GM04504 (cell line): ENCODE results near the gene NOSTRIN.
"Not testable (repeated sequence)": the region's sequence is repeated elsewhere in the genome, so short reads cannot be mapped to it uniquely, and the experiment has no call there.

Experiments
- DNase-seq: peaks from one replicate; pipeline ENCODE4 v3.0.0-alpha.2; 2012; ENCODE audit warnings: low read depth

Gene NOSTRIN

DNA sequence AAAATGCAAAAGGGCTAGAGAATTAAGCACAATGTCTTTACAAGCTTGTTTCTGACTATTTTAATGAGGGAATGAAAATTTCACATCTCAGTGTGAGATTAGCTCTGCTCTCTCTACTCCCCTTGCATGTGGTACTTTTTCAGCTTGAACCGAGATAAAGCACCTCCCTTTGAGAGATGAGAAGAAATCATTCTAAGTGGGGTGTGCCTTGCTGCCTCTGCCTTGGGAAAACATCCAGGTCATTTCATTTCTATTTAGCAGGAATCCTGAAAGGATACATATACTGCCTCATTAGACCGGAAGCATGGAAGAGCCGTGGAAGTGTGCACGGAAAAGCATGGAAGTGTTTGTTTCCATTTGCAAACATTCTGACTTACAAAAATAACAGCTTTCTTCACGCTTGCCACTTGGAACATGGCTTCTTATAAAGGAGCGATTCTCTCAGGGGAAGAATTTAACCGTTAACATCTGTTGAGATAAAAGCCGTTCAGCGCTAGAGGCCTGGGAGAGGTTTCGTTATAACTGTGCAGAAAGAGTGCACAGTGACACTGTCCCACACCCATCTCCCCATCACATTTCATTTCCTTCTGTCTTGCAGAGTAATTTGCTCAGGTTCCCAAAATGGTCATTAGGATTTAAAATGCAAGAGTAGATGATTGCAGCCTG lies 16.7 kb downstream of the NOSTRIN start:
- no peak for DNase-seq

- DNase-seq = no peak
Observed at GRCh38 chr2:168819829-168820489, 17.5 kb downstream of the NOSTRIN start.

- DNase-seq = no peak
Observed at GRCh38 chr2:168821577-168821976, 19.1 kb downstream of the NOSTRIN start.

GRCh38 chr2:168821992-168822391 lies 19.6 kb downstream of the NOSTRIN start:
- DNase-seq = no peak

DNA sequence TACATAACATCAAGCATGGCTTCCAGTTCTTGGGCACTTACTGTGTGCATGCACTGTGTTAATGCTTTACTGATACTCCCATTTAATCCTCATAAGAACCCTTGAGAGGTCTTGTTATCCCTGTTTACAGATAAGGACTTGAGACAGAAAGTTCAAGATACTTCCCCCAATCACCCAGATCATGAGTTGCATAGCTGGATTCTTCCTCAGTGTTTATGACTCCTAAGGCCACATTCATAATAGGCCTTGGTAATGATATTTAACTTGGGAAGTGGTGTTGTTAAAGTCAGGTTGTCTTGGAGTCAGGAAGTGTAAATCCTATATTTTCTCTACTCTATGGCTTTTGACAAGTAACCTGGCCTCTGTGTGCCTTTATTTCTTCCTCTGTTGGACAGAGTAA lies 22.7 kb downstream of the NOSTRIN start:
- no peak for DNase-seq

DNA sequence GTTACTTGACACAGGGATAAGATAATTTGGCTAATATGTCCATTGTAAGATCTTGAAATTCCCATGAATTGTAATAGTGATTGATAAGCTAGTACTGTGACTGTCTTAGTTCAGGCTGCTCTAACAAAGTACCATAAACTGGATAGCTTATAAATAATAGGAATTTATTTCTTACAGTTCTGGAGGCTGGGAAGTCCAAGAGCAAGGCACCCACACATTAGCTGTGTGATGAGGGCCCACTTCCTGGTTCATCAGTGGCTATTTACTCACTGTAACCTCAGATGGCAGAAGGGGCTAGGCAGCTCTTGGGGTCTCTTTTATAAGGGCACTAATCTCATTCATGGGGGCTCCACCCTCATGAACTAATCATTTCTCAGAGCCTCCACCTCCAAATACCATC lies 28.5 kb downstream of the NOSTRIN start:
- DNase-seq = no peak

DNA sequence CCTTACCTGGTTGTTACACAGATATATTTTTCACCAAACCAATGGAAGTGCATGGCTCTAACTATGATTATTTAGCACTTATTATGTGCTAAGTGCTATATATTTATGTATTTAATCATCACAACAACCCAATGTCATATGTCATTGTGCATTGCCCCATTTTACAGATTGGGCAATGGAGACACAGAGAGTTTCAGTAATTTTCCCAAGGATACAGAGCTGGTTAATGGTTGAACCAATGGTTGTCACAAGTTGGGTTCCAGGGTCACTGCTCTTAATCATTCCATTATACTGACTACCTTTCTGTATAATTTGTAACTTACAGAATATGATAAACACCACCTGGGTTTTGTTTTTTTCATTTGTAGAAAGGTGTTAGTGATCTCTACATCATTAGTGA lies 29.2 kb downstream of the NOSTRIN start:
- DNase-seq = no peak

GRCh38 chr2:168835969-168836368 lies 33.5 kb downstream of the NOSTRIN start:
- no peak for DNase-seq

DNA sequence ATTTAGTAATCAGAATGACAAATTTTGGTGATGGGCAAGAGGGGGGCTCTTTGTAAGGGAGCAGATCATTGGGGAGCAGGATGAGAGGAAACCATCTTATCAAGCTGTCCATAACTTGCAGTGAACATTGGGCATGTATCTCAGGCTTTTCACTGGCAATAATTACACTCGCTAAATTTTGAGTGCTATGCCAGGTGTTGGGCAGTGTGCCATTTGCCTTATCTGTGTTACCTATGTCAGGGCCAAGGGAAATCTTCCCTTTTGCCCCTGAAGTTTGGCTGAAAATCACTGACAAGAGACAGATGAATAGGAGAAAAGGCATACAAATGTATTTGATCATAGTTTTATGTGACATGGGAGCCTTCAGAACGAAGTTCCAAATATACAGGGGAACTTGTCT lies 39.0 kb downstream of the NOSTRIN start:
- no peak for DNase-seq

DNA sequence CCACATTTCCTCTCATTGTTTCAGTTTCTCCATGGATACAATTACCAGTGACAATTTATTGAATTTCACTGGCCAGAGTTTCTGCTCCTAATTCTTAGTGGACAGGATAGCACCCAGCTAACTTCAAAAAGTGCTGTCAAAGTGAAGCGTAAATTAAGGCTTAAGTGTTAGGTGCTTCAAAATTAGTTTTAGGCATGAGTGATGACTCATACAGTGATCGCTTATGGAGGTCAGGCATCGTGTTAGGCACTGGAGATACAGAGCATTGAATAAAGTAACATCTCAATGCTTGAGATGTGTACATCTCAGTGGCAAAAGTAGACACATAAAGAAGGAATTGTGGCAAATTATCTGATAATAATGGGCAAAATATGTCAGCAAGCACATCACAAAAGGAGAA lies 40.8 kb downstream of the NOSTRIN start:
- no peak for DNase-seq

GRCh38 chr2:168848225-168848624 lies 45.8 kb downstream of the NOSTRIN start:
- DNase-seq = no peak

- DNase-seq = no peak
Observed at GRCh38 chr2:168849610-168850009, 47.2 kb downstream of the NOSTRIN start.

- no peak for DNase-seq
Observed at GRCh38 chr2:168850846-168851245, 48.4 kb downstream of the NOSTRIN start.

DNA sequence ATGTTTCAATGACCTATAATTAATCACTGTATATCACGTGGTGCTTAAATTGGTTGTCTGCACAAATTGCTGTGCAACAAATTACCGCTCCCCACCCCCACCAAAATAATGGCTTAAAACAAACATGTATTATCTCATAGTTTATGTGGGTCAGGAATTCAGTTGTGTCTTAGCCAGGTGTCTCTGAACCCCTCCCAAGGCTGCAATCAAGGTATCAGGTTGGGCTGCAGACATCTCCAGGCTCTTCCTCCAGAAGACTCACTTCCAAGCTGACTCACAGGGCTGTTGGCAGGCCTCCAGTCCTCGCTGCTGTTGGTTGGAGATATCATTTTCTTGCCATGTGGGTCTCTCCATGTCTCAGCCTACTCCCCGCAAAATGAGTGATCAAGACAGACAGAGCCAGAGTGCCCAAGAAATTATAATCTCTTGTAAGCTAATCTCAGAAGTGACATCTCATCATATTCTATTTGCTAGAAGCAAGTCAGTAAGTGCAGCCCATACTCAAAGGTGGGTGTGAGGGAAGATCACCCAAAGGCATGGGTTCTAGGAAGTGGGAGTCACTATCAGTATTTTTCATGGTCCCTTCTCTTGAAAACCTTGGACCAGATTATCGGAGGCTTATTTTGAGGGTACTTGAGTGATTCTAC lies 49.4 kb downstream of the NOSTRIN start:
- DNase-seq = peak; percentile 44

DNA sequence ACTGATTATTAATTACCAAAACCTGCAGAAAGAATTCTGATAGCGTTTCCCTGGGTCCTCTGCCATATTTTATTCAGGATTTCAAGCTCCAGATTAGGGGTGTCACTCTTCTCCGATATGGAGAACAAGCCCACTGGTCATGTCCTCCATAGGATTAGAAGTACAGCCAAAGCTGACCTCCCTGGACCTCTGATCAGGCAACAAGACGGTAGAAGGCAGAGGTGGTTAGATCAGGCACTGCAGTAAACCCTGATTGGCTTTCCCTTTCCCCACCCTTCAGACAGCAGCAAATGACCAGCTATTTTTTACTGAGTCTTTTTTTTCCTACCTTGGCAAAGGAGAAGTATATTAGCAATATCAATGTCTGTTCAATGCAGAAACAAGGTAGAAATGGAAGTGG lies 50.0 kb downstream of the NOSTRIN start:
- no peak for DNase-seq

GRCh38 chr2:168853471-168853870 lies 51.0 kb downstream of the NOSTRIN start:
- no peak for DNase-seq

GRCh38 chr2:168854651-168855050 lies 52.2 kb downstream of the NOSTRIN start:
- DNase-seq = no peak

DNA sequence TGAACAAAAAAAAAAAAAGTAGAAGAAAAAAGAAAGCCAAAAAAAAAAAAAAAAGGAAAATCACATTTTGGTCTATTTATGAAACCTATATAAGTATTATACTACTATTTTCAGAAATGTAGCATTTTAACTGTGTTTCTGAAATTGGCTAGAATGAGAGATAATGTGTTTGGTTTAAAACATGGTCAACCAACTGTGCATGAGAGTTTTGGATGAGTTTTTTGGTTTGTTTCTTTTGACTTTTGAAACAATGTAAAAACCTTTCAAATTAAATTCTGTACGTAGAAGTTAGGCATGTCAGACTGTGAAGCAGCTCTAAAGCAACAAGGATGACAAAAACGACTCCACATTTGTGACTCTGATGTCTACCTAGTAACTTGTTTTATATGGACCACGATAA lies 53.2 kb downstream of the NOSTRIN start:
- DNase-seq = no peak

DNA sequence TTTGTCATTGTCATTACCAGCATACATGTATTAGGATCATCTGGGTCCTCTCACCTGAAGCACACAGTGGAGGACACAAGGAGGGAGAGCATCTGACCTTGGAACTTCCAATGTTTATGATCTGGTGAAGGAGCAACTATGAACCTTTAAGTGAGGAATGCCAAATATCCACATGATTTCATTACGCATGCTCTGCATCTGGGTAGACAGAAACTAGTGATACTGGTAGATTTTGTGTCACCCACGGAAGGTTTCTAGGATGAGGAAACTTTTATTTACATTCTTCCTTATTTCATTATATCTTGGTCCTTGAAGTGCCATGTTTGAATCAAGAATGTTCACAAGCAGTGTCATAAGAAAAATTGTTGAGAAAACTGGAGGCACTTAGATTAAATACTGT lies 55.7 kb downstream of the NOSTRIN start:
- DNase-seq = no peak

DNA sequence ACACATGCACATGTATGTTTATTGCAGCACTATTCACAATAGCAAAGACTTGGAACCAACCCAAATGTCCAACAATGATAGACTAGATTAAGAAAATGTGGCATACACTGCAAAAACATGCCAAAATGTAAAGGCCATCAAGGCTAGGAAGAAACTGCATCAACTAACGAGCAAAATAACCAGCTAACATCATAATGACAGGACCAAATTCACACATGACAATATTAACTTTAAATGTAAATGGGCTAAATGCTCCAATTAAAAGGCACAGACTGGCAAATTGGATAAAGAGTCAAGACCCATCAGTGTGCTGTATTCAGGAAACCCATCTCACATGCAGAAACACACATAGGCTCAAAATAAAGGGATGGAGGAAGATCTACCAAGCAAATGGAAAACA lies 64.7 kb downstream of the NOSTRIN start:
- not testable (repeated sequence) for DNase-seq

DNA sequence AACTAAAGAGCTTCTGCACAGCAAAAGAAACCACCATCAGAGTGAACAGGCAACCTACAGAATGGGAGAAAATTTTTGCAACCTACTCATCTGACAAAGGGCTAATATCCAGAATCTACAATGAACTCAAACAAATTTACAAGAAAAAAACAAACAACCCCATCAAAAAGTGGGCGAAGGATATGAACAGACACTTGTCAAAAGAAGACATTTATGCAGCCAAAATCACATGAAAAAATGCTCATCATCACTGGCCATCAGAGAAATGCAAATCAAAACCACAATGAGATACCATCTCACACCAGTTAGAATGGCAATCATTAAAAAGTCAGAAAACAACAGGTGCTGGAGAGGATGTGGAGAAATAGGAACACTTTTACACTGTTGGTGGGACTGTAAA lies 67.9 kb downstream of the NOSTRIN start:
- not testable (repeated sequence) for DNase-seq

DNA sequence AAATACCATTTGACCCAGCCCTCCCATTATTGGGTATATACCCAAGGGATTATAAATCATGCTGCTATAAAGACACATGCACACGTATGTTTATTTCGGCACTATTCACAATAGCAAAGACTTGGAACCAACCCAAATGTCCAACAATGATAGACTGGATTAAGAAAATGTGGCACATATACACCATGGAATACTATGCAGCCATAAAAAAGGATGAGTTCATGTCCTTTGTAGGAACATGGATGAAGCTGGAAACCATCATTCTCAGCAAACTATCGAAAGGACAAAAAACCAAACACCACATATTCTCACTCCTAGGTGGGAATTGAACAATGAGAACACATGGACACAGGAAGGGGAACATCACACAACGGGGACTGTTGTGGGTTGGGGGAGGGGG lies 68.4 kb downstream of the NOSTRIN start:
- not testable (repeated sequence) for DNase-seq

GRCh38 chr2:168874368-168875054 lies 72.1 kb downstream of the NOSTRIN start:
- no peak for DNase-seq
